H1 (cell line): ENCODE data around the gene RFT1. TPM values are rescaled to one million over a fixed set of nuclear protein-coding genes. Genes with fewer than 3 reads are reported as not detected.
A peak's percentile ranks its signal among the peaks of the same experiment; 100 is the strongest.

Experiments
- CTCF ChIA-PET: fragments of 300-600 bp; sonication (Branson Sonifier 250); formaldehyde crosslinking; loops from one replicate; lab custom pipeline; 2021; ENCODE audit not compliant: partially characterized antibody; lab: Charles Lee
- POLR2A ChIA-PET: fragments of 300-600 bp; sonication (Branson Sonifier 250); formaldehyde crosslinking; loops from one replicate; lab custom pipeline; 2021; ENCODE audit warnings: inconsistent platforms; ENCODE audit not compliant: partially characterized antibody; lab: Charles Lee
- DNase-seq, 2 experiments: peaks; one replicate each; pipeline versions ENCODE4 v3.0.0 to v3.0.0-alpha.2; 2010 to 2022; ENCODE audit warnings: low spot score in 2 of 2, low read depth in 1 of 2, mixed read lengths in 1 of 2
- FAIRE-seq: peaks from 2 replicates; lab custom pipeline; 2011; peaks lifted over from hg19 to GRCh38; lab: Jason Lieb, UNC
- H2AFZ ChIP-seq: 2 replicates; pipeline ENCODE4 v1.8.1; 2012; ENCODE audit warnings: low read length, inconsistent platforms
- H2AK5ac ChIP-seq: 2 replicates; pipeline ENCODE4 v1.6.1; 2013; ENCODE audit warnings: low read depth, low read length
- H2BK120ac ChIP-seq: replicated peaks from 2 replicates; pipeline ENCODE3; 2013; ENCODE audit warnings: low read depth, low read length, inconsistent platforms
- H2BK12ac ChIP-seq: 2 replicates; pipeline ENCODE4 v1.6.1; 2013; ENCODE audit warnings: low read depth, low read length
- H2BK15ac ChIP-seq: 2 replicates; pipeline ENCODE4 v1.6.1; 2013; ENCODE audit warnings: low read length
- H2BK20ac ChIP-seq: 2 replicates; pipeline ENCODE4 v1.6.1; 2013; ENCODE audit warnings: low read length
- H2BK5ac ChIP-seq: 2 replicates; pipeline ENCODE4 v1.6.1; 2013; ENCODE audit warnings: low read depth, low read length
- H3K14ac ChIP-seq: 2 replicates; pipeline ENCODE4 v1.6.1; 2013; ENCODE audit warnings: inconsistent platforms; ENCODE audit not compliant: insufficient read length
- H3K18ac ChIP-seq: 2 replicates; pipeline ENCODE4 v1.6.1; 2013; ENCODE audit warnings: low read length; ENCODE audit errors: extremely low read depth
- H3K23ac ChIP-seq: 2 replicates; pipeline ENCODE4 v1.6.1; 2013; ENCODE audit warnings: inconsistent platforms; ENCODE audit not compliant: insufficient read length
- H3K23me2 ChIP-seq: 2 replicates; pipeline ENCODE4 v1.6.1; 2013; ENCODE audit warnings: low read depth, low read length
- H3K27ac ChIP-seq: 2 replicates; pipeline ENCODE4 v1.6.1; 2011; ENCODE audit warnings: low read depth, low read length, inconsistent platforms
- H3K27me3 ChIP-seq, 4 experiments: replicated peaks in 1 of 4; 1 replicate in 1 of 4; 2 replicates in 3 of 4; pipeline versions ENCODE4 v1.6.1 to v1.8.1; 2011 to 2013; ENCODE audit warnings: low read length in 3 of 4, mild to moderate bottlenecking in 3 of 4, inconsistent platforms in 2 of 4, mixed read lengths in 2 of 4, moderate library complexity in 1 of 4; ENCODE audit not compliant: control insufficient read depth in 3 of 4, insufficient read depth in 3 of 4; ENCODE audit errors: extremely low read depth in 1 of 4
- H3K36me3 ChIP-seq, 4 experiments: 2 replicates each; pipeline versions ENCODE4 v1.6.1 to v1.8.1; 2011 to 2013; ENCODE audit warnings: mild to moderate bottlenecking in 4 of 4, low read length in 3 of 4, moderate library complexity in 2 of 4, control low read depth in 1 of 4, inconsistent platforms in 1 of 4; ENCODE audit not compliant: insufficient read depth in 4 of 4, control insufficient read depth in 2 of 4
- H3K4ac ChIP-seq: replicated peaks from 2 replicates; pipeline ENCODE3; 2013; ENCODE audit warnings: low read length, low read depth, mixed read lengths, inconsistent platforms; ENCODE audit not compliant: insufficient read length
- H3K4me1 ChIP-seq, 4 experiments: replicated peaks in 1 of 4; 1 replicate in 1 of 4; 2 replicates in 3 of 4; pipeline versions ENCODE4 v1.6.1 to v1.8.1; 2011 to 2013; ENCODE audit warnings: low read length in 3 of 4, inconsistent platforms in 2 of 4, mixed read lengths in 1 of 4; ENCODE audit not compliant: insufficient read depth in 4 of 4, control insufficient read depth in 3 of 4
- H3K4me2 ChIP-seq, 2 experiments: 2 replicates each; pipeline versions ENCODE4 v1.6.1 to v1.8.1; 2011 to 2013; ENCODE audit warnings: low read depth in 2 of 2, low read length in 2 of 2, control low read depth in 1 of 2, inconsistent platforms in 1 of 2, mild to moderate bottlenecking in 1 of 2; ENCODE audit not compliant: insufficient read depth in 1 of 2
- H3K4me3 ChIP-seq, 4 experiments: fragments of 200-600, 300-600 bp in 1 of 4; sonication (generic), shearing (Covaris generic), sonication (Bioruptor Twin) in 1 of 4; 2 replicates each; pipeline versions ENCODE4 v1.5.1 to v1.8.1; 2011 to 2016; ENCODE audit warnings: low read length in 4 of 4, low read depth in 3 of 4, control low read depth in 2 of 4, inconsistent platforms in 2 of 4, mild to moderate bottlenecking in 2 of 4, mixed read lengths in 1 of 4, moderate library complexity in 1 of 4; ENCODE audit not compliant: insufficient read depth in 2 of 4; ENCODE audit errors: extremely low read depth in 1 of 4
- H3K56ac ChIP-seq: replicated peaks from 2 replicates; pipeline ENCODE3; 2013; ENCODE audit warnings: low read depth, mild to moderate bottlenecking, mixed read lengths, low read length, inconsistent platforms; ENCODE audit not compliant: insufficient read length
- H3K79me1 ChIP-seq: 2 replicates; pipeline ENCODE4 v1.6.1; 2013; ENCODE audit warnings: low read depth, low read length, control low read depth
- H3K79me2 ChIP-seq, 2 experiments: 2 replicates each; pipeline versions ENCODE4 v1.6.1 to v1.8.1; 2012 to 2013; ENCODE audit warnings: low read length in 2 of 2, mild to moderate bottlenecking in 2 of 2, inconsistent platforms in 1 of 2; ENCODE audit not compliant: insufficient read depth in 2 of 2, control insufficient read depth in 1 of 2
- H3K9ac ChIP-seq, 4 experiments: replicated peaks in 1 of 4; 1 replicate in 1 of 4; 2 replicates in 3 of 4; pipeline versions ENCODE4 v1.6.1 to v1.8.1; 2011 to 2013; ENCODE audit warnings: low read depth in 3 of 4, low read length in 3 of 4, control low read depth in 2 of 4, mild to moderate bottlenecking in 2 of 4, moderate library complexity in 2 of 4, inconsistent platforms in 1 of 4; ENCODE audit errors: extremely low read depth in 1 of 4
- H3K9me3 ChIP-seq, 2 experiments: 2 replicates each; pipeline versions ENCODE4 v1.6.1 to v1.8.1; 2012 to 2013; ENCODE audit warnings: mild to moderate bottlenecking in 2 of 2, moderate library complexity in 2 of 2, control low read depth in 1 of 2, inconsistent platforms in 1 of 2, low read depth in 1 of 2, low read length in 1 of 2, mixed read lengths in 1 of 2; ENCODE audit not compliant: insufficient read depth in 2 of 2
- H4K20me1 ChIP-seq, 2 experiments: replicated peaks in 1 of 2; 2 replicates each; pipeline versions ENCODE3 to v1.8.1; 2011 to 2013; ENCODE audit warnings: inconsistent platforms in 2 of 2, low read length in 2 of 2, mild to moderate bottlenecking in 1 of 2; ENCODE audit not compliant: insufficient read depth in 2 of 2, control insufficient read depth in 1 of 2
- H4K5ac ChIP-seq: 2 replicates; pipeline ENCODE4 v1.6.1; 2013; ENCODE audit warnings: low read length, low read depth, mixed read lengths, inconsistent platforms; ENCODE audit not compliant: insufficient read length
- H4K8ac ChIP-seq: 2 replicates; pipeline ENCODE4 v1.8.0; 2013; ENCODE audit warnings: mild to moderate bottlenecking, moderate library complexity, low read length, inconsistent platforms; ENCODE audit not compliant: insufficient read depth; ENCODE audit errors: extremely low read depth
- H4K91ac ChIP-seq: replicated peaks from 2 replicates; pipeline ENCODE3; 2013; ENCODE audit warnings: low read length, mixed read lengths, inconsistent platforms; ENCODE audit not compliant: insufficient read length
- FOSL1 ChIP-seq: IDR thresholded peaks from 2 replicates; pipeline ENCODE4 v1.6.1; 2011; ENCODE audit warnings: mild to moderate bottlenecking, low read depth, low read length, moderate library complexity; ENCODE audit not compliant: insufficient read depth
- GABPA ChIP-seq: IDR thresholded peaks from 2 replicates; pipeline ENCODE4 v1.6.1; 2011; ENCODE audit warnings: mild to moderate bottlenecking, low read length, moderate library complexity, borderline replicate concordance; ENCODE audit not compliant: insufficient read depth
- NRF1 ChIP-seq: IDR thresholded peaks from 2 replicates; pipeline ENCODE4 v1.6.1; 2011; ENCODE audit warnings: mild to moderate bottlenecking, low read depth, low read length, improper control_type of control experiment
- POLR2AphosphoS5 ChIP-seq: IDR thresholded peaks from 2 replicates; pipeline ENCODE4 v1.6.1; 2011; ENCODE audit warnings: low read depth, low read length
- WGBS, 2 experiments: shearing (Covaris generic) in 1 of 2; methylation state at CpG; one replicate each; pipeline versions ENCODE4 v1.1.6 to v1.1.7; 2013 to 2015; ENCODE audit warnings: low lambda C conversion rate in 2 of 2, mixed read lengths in 2 of 2, inconsistent platforms in 1 of 2, low coverage in 1 of 2, missing lambda C conversion rate in 1 of 2; ENCODE audit not compliant: insufficient replicate concordance in 2 of 2, insufficient coverage in 1 of 2, insufficient read length in 1 of 2; ENCODE audit errors: extremely low coverage in 1 of 2, missing lambda C conversion rate in 1 of 2; 5-methylcytosine and 5-hydroxymethylcytosine counted together
- polyA plus RNA-seq, 7 experiments: library from polyadenylated mRNA; depleted of rRNA in 3 of 7; stranded (reverse) in 5 of 7; unstranded in 2 of 7; fragments of >200 nt in 5 of 7; fragments of 200-250 nt in 2 of 7; gene quantifications; 1 replicate in 5 of 7; 2 replicates in 1 of 7; 4 replicates in 1 of 7; pipeline versions ENCODE4 v1.2.1 to v1.2.3, GENCODE V29; 2011 to 2013; ENCODE audit warnings: missing spikeins in 2 of 7, mixed read lengths in 2 of 7
- total RNA-seq: library from RNA; stranded (reverse); fragmentation: NEBNext Ultra II Directional; extraction: Animal tissue kit (Norgen Biotek cat#: 25700); gene quantifications from 2 replicates; pipeline ENCODE4 v1.2.1, GENCODE V29; 2021
- TF ChIP-seq, protein P1 (sequence below), 3 experiments: IDR thresholded peaks; 1 replicate in 2 of 3; 2 replicates in 1 of 3; pipeline versions ENCODE4 v1.5.1 to v1.6.1; 2011; ENCODE audit warnings: low read length in 3 of 3, mild to moderate bottlenecking in 3 of 3, inconsistent platforms in 2 of 3, low read depth in 1 of 3, moderate library complexity in 1 of 3; ENCODE audit not compliant: insufficient read depth in 1 of 3; ENCODE audit errors: control extremely low read depth in 1 of 3
- TF ChIP-seq, protein P2 (sequence below): IDR thresholded peaks from 2 replicates; pipeline ENCODE4 v1.6.1; 2012; ENCODE audit warnings: inconsistent platforms

RFT1 gene
- total and polyA plus RNA-seq, 2 of the 8 experiments (the other 6 are each of a cell fraction or from before 2014, with no cell fraction given): 27.7 to 42.4 TPM

DNA sequence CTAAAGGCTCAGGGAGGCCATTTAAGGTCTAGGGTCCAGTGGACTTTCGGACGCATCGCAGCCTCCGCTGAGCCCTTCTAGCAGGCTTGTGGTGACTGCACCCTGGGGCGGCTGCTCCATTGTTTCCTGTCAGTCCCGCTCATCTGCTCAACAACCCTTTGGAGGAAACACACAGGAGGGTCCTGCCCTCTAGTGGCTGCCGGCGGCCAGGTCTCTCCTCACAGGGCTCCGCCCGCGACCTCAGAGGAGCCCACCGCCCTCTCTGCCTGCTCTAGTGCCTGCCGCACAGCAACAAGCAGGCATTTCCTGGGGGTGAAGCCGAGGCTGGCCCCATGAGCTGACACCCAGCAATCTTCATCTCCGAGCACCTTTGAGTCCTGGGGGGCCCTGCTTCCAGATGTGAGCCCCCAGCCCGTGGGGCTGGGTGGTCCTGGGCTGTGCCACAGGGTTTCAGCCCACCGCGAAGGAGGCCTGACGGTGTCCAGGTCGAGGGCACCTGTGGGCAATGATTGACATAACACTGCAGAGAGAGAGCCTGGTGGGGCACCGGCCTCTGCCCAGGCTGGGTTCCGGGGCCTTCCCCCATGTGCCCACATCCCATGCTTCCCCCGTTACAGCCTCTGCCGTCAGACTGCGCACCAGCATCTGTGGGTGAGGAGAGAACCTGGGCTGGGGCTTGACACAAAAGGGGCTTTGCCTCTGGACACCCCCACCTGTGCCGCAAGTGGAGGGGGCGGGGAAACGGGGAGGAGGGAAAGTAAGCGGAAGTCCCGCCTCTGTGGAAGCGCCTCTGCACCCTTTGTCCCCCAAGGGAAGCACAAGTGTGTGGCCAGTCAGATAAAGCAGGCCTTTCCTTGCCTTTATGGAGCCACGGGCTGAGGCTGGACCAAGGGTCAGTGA, 57.3 kb downstream of the RFT1 start:
- ChIA-PET POLR2A (interaction anchor here (1.1 to 4.4 kb wide), 6 partner anchors 10 to 355 kb away, joined by 3 to 25 read pairs (median 6); partner anchors contain the start of gene NEK4), CTCF (interaction anchor here (0.6 to 5.6 kb wide), 20 partner anchors 15 to 253 kb away, joined by 3 to 20 read pairs (median 4); partner anchors contain the start of gene STIMATE)
- Histone ChIP-seq H2BK20ac (no peak overlapping the region), H3K27me3 (no peaks in the 10 kb centered on the region; a peak in 2 of 7 replicates), H3K4me3 (peak overlapping the region; percentile 21 to 57 (median 32)), H3K9ac (no peak overlapping the region; a peak in 2 of 7 replicates), H3K27ac (no peak overlapping the region), H4K5ac (peak overlapping the region; percentile 59), H2AFZ (peak overlapping the region; percentile 94), H3K4me2 (peak overlapping the region; percentile 55 to 88), H4K8ac (peak overlapping the region; percentile 84; the same call in 1 of the 2 replicates), H2BK12ac (peak overlapping the region; percentile 46; the same call in 1 of the 2 replicates), H2BK120ac (no peak overlapping the region), H3K18ac (peak overlapping the region; percentile 95), H3K36me3 (no peaks in the 10 kb centered on the region), H2BK5ac (peak overlapping the region; percentile 90), H3K23me2 (peaks cover 6% of the 10 kb centered on the region; the same call in 1 of the 2 replicates), H3K4me1 (peaks cover 0 to 15% (median 9%) of the 10 kb centered on the region in 4 experiments; a peak in 6 of 7 replicates), H3K79me2 (no peaks in the 10 kb centered on the region), H3K23ac (no peak overlapping the region), H2BK15ac (peak overlapping the region; percentile 95; the same call in 1 of the 2 replicates), H3K56ac (no peak overlapping the region), H3K9me3 (no peaks in the 10 kb centered on the region), H4K91ac (peak overlapping the region; percentile 70), H3K79me1 (no peaks in the 10 kb centered on the region), H4K20me1 (no peaks in the 10 kb centered on the region), H3K4ac (no peak overlapping the region), H2AK5ac (no peak overlapping the region), H3K14ac (no peak overlapping the region)
- 16% methylated on average over 28 of the region's 32 CpGs; no CpG with 5 or more reads in 1 of the 2 experiments for WGBS, 2 experiments
- DNase-seq (peak; percentile 78 to 96), FAIRE-seq (peak; percentile 89)
- TF ChIP-seq, protein P1, sequence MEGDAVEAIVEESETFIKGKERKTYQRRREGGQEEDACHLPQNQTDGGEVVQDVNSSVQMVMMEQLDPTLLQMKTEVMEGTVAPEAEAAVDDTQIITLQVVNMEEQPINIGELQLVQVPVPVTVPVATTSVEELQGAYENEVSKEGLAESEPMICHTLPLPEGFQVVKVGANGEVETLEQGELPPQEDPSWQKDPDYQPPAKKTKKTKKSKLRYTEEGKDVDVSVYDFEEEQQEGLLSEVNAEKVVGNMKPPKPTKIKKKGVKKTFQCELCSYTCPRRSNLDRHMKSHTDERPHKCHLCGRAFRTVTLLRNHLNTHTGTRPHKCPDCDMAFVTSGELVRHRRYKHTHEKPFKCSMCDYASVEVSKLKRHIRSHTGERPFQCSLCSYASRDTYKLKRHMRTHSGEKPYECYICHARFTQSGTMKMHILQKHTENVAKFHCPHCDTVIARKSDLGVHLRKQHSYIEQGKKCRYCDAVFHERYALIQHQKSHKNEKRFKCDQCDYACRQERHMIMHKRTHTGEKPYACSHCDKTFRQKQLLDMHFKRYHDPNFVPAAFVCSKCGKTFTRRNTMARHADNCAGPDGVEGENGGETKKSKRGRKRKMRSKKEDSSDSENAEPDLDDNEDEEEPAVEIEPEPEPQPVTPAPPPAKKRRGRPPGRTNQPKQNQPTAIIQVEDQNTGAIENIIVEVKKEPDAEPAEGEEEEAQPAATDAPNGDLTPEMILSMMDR (IDR thresholded peaks at IDR 0.05; ENCODE audit: control extremely low read depth in 1 of 3, insufficient read depth in 1 of 3, low read depth in 1 of 3, low read length in 3 of 3): peak in 2 of 3 experiments; percentile 90 to 99; a peak in 3 of 4 replicates
- TF ChIP-seq GABPA (peak; percentile 66; the same call in 1 of the 2 replicates), NRF1 (no peak), POLR2AphosphoS5 (peak; percentile 43; the same call in 1 of the 2 replicates), FOSL1 (no peak)
- TF ChIP-seq, protein P2, sequence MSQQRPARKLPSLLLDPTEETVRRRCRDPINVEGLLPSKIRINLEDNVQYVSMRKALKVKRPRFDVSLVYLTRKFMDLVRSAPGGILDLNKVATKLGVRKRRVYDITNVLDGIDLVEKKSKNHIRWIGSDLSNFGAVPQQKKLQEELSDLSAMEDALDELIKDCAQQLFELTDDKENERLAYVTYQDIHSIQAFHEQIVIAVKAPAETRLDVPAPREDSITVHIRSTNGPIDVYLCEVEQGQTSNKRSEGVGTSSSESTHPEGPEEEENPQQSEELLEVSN: 0 out of 2 replicates have a peak, but pooled peaks have one; percentile 41
